ENCODE measurements around the gene SELENON.
A peak's percentile ranks its signal among the peaks of the same experiment; 100 is the strongest.

SELENON gene

DNA sequence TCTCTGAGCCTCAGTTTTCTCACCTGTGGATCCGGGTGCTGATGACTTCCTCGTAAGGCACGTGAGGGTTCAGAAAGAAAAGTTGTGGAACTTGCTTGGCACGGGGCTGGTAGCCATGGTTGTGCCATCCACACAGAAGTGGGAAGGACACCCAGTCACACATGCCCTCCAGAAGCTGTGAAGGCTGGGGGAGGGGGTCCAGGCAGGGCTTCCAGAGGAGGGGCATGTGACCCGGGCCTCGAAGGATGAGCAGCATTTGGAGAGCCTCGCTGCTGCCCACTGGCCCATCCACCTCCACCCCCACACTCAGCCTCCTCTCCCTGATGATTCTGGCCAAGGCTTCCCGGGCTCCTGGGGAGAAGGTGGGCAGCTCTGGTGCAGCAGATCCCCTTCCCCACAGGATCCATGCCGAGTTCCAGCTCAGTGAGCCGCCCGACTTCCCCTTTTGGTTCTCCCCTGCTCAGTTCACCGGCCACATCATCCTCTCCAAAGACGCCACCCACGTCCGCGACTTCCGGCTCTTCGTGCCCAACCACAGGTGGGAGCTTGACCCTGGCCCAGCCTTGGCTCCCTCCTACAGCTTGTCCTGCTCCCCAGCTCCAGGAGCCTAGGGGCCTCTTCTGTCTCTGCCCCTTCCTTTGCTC is 9.4 kb downstream of the SELENON start:
- in situ Hi-C loops (cut with MboI; ENCODE audit: low pct_unique_long_range_greater_than_20kb, low sequenced_read_pairs, unreplicated experiment): no loop called here
- TF ChIP-seq, protein P1, sequence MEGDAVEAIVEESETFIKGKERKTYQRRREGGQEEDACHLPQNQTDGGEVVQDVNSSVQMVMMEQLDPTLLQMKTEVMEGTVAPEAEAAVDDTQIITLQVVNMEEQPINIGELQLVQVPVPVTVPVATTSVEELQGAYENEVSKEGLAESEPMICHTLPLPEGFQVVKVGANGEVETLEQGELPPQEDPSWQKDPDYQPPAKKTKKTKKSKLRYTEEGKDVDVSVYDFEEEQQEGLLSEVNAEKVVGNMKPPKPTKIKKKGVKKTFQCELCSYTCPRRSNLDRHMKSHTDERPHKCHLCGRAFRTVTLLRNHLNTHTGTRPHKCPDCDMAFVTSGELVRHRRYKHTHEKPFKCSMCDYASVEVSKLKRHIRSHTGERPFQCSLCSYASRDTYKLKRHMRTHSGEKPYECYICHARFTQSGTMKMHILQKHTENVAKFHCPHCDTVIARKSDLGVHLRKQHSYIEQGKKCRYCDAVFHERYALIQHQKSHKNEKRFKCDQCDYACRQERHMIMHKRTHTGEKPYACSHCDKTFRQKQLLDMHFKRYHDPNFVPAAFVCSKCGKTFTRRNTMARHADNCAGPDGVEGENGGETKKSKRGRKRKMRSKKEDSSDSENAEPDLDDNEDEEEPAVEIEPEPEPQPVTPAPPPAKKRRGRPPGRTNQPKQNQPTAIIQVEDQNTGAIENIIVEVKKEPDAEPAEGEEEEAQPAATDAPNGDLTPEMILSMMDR (IDR thresholded peaks at IDR 0.05; ENCODE audit: extremely low read depth, insufficient read depth, missing control alignments): no peak
- no peak for DNase-seq (ENCODE audit: low spot score)

DNA sequence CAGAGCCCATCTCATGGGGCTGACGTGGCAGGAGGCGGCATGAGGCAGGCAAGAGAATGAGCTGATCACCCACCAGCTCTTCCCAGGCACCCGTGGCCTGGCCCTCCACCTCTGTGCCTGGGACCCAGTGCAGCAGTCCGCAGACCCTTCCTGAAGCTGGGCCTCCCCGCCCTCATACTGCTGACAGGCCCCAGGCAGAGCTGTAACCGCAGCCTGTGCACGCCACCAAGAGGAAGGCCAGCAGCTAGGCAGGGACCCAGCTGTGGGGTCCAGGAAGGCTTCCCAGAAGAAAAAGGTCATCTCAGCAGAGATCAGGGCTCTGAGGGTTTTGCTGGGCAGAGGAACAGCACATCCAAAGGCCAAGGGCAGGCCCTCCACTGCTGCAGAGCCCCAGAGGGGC is 9.9 kb downstream of the SELENON start:
- TF ChIP-seq, protein P1 (IDR thresholded peaks at IDR 0.05; ENCODE audit: extremely low read depth, insufficient read depth, missing control alignments): peak; percentile 28
- in situ Hi-C loops (cut with MboI; ENCODE audit: low pct_unique_long_range_greater_than_20kb, low sequenced_read_pairs, unreplicated experiment): no loop called here
- no peak for DNase-seq (ENCODE audit: low spot score)

DNA sequence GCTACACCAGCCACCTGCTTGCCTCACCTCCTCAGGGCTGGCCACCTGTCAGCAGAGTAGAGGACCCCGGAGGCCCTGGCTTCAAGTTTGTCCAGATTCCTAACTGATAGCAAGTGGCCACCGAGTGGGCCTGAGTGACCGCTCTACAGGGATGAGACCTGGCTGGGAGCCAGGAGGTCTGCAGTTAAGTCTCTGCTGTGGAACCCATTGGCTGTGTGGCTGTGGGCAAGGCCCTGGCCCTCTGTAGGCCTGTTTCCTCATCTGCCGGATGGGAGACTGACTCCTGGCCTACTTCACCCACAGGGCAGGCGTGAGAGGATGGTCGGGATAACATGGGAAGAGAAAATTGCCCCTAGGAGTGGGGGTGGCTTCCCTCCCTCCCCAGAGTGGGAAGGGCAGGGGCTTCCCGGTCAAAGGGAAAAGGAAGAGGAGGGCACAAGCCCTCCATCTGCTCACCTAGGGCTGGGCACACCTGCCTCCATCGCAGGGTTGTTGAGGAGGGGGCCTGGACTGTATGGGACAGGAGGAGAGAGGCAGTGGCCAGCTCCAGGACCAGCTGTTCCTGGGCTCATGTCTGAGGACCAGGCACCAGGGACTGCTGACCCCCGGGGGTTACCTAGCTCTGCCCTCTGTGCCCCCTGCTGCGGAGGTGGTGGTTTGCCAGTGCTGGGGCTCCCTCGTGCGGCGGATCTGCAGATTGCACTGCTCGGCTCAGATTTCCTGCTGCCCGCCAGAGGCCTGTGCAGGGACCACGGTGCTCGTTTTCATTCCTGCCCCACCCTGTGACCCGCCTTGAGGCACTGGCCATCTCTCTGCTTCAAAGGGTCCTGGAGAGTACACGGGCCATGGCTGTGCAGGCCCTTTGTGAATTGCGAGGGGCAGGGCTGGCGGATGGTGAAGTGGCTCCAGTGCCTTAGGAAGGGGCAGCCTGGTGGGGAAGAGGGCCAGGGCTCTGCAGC is 10.6 kb downstream of the SELENON start:
- TF ChIP-seq, protein P1 (IDR thresholded peaks at IDR 0.05; ENCODE audit: extremely low read depth, insufficient read depth, missing control alignments): peak; percentile 97
- in situ Hi-C loops (cut with MboI; ENCODE audit: low pct_unique_long_range_greater_than_20kb, low sequenced_read_pairs, unreplicated experiment): no loop called here
- DNase-seq (ENCODE audit: low spot score): peak; percentile 85

DNA sequence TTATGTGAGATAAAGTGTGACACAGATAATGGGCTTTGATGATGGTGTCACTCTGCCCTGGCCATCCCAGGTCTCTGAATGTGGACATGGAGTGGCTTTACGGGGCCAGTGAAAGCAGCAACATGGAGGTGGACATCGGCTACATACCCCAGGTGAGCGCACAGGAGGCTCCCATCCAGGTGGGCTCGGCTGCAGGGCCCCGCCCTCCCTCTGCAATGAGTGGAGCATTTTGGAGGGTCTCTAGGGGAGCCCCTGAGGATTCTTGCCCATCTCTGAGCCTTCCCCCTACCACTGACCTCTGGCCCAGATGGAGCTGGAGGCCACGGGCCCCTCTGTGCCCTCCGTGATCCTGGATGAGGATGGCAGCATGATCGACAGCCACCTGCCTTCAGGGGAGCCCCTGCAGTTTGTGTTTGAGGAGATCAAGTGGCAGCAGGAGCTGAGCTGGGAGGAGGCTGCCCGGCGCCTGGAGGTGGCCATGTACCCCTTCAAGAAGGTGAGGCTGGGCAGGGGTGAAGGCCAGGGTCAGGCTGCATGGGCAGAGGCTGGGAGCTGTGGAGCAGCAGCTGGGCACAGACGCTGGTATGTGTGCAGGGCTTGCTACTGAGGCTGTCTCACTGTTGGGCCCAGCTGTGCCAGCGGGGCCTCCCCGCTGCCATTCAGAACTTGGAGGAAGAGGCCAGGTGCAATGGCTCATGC is 11.5 kb downstream of the SELENON start:
- TF ChIP-seq, protein P1 (IDR thresholded peaks at IDR 0.05; ENCODE audit: extremely low read depth, insufficient read depth, missing control alignments): no peak
- DNase-seq (ENCODE audit: low spot score): no peak
- in situ Hi-C loops (cut with MboI; ENCODE audit: low pct_unique_long_range_greater_than_20kb, low sequenced_read_pairs, unreplicated experiment): no loop called here

DNA sequence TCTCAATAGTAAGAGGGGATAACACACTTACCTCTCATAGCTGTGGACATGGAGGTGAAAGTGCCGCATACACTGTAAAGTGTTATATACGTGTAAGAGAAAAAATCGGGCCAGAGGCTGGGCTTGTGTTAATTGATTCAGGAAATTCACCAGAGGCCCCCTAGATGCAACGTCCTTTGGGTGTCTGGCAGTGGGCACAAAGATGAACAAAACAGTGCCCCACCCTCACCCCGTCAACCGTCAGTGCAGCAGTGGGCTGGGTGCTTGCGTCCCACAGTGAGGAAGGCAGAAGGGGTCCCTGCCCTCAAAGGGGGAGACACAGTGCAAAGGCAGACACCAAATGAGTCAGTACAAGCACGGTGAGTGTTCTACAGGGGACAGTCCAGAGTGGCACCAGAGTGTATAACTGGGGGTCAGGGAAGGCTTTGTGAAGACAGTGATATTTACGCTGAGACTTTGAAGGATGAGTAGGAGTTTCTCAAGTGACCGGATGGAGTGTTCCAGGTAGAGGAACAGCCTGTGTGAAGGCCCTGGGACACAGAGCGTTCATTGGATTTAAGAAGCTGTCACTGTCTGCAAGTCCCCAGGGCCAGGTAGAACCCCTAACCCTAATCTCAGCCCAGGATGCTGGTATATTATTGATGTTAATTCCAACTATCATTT is 13.2 kb downstream of the SELENON start:
- TF ChIP-seq, protein P1 (IDR thresholded peaks at IDR 0.05; ENCODE audit: extremely low read depth, insufficient read depth, missing control alignments): no peak
- no peak for DNase-seq (ENCODE audit: low spot score)
- in situ Hi-C loops (cut with MboI; ENCODE audit: low pct_unique_long_range_greater_than_20kb, low sequenced_read_pairs, unreplicated experiment): no loop called here
